ENCODE measurements around the gene KIF5A.
"Not testable (repeated sequence)": the region's sequence is repeated elsewhere in the genome, so short reads cannot be mapped to it uniquely, and the experiment has no call there.

The KIF5A gene

DNA sequence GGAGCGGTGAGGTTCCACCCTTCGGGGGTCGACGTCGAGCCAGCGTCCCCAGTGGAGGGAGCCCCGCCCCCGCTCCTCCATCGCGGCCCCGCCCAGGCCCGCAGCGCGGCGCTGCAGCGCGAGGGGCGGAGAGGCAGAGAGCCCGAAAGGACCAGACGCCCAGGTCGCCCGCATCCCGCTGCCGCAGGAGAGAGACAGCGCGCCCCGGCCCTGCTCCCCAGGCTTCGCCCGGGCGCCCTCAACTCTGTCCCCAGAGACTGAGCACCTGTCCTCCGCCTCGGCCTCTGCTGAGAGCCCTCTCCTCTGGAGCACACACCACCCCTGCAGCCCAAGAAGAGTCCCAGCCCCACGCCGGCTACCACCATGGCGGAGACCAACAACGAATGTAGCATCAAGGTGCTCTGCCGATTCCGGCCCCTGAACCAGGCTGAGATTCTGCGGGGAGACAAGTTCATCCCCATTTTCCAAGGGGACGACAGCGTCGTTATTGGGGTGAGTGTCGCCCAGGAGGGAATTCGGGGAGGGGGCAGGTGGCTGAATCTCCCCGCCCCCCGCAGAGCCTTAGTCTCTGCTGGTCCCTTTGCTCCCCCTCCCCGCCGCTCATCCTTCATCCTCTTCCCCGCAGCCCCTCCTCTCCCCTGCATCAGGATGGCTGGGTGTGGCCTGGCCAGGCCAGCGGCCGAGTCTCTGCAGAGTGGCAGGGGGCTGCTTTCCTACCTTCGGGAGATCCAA, at the start of gene KIF5A:
KIF5A (plus strand) TSS at position 136 of the 732 bp plus-strand sequence; CDS start at position 364, 228 bp downstream.
- peak; percentile 25 for DNase-seq

DNA sequence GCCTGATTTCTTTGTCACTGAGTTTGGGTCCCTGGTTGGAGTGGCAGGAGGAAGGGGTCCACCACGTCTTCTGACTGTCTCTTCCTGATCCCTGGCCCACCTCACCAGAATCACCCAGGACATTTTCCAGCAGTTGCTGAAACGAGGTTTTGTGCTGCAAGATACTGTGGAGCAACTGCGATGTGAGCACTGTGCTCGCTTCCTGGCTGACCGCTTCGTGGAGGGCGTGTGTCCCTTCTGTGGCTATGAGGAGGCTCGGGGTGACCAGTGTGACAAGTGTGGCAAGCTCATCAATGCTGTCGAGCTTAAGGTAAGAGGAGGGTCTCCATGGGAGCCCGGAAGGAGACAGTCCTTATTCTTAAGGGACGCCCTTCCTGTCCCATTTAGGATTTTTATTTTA, 49.6 kb upstream of the KIF5A start:
- no peak for DNase-seq

DNA sequence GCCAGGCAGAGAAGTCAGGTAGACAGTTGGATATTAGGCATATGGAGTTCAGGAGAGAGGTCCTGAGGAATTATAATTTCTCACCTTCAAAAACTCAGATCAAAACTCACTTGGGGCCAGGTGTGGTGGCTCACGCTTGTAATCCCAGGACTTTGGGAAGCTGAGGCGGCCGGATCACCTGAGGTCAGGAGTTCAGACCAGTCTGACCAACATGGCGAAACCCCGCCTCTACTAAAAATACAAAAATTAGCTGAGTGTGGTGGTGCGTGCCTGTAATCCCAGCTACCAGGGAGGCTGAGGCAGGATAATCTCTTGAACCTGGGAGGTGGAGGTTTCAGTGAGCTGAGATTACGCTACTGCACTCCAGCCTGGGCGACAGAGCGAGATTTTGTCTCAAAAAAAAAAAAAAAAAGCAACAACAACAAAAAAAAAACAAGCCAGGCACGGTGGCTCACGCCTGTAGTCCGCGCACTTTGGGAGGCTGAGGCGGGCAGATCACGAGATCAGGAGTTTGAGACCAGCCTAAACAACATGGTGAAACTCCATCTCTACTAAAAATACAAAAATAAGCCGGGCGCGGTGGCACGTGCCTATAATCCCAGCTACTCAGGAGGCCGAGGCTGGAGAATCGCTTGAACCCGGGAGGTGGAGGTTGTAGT, 47.4 kb upstream of the KIF5A start:
- not testable (repeated sequence) for DNase-seq

DNA sequence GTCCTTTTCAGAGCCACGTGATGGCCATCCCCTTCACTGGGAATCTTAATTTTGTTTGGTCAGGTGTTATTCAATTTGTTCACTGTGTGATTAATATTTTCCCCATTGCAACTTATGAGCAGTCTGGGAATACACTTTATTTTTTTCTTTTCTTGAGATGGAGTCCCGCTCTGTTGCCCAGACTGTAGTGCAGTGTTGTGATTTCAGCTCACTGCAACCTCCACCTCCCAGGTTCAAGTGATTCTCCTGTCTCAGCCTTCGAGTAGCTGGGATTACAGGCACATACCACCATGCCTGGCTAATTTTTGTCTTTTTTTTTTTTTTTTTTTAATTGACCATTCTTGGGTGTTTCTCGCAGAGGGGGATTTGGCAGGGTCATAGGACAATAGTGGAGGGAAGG, 43.3 kb upstream of the KIF5A start:
- DNase-seq: not testable (repeated sequence)

DNA sequence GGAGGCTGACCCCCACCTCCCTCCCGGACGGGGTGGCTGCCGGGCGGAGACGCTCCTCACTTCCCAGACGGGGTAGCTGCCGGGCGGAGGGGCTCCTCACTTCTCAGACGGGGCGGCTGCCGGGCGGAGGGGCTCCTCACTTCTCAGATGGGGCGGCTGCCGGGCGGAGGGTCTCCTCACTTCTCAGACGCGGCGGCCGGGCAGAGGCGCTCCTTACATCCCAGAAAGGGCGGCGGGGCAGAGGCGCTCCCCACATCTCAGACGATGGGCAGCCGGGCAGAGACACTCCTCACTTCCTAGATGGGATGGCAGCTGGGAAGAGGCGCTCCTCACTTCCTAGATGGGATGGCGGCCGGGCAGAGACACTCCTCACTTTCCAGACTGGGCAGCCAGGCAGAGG, 42.0 kb upstream of the KIF5A start:
- not testable (repeated sequence) for DNase-seq

DNA sequence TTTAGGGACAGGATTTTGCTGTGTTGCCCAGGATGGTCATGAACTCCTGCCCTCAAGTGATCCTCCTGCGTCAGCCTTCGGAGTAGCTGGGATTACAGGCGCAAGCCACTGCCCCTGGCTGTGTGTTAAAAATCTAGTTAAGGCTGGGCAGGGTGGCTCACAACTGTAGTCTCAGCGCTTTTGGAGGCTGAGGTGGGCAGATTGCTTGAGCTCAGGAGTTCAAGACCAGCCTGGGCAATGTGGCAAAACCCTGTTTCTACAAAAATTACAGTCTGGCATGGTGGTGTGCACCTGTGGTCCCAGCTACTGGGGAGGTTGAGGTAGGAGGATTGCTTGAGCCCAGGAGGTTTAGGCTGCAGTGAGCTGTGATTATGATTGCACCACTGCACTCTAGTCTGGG, 38.7 kb upstream of the KIF5A start:
- no peak for DNase-seq

DNA sequence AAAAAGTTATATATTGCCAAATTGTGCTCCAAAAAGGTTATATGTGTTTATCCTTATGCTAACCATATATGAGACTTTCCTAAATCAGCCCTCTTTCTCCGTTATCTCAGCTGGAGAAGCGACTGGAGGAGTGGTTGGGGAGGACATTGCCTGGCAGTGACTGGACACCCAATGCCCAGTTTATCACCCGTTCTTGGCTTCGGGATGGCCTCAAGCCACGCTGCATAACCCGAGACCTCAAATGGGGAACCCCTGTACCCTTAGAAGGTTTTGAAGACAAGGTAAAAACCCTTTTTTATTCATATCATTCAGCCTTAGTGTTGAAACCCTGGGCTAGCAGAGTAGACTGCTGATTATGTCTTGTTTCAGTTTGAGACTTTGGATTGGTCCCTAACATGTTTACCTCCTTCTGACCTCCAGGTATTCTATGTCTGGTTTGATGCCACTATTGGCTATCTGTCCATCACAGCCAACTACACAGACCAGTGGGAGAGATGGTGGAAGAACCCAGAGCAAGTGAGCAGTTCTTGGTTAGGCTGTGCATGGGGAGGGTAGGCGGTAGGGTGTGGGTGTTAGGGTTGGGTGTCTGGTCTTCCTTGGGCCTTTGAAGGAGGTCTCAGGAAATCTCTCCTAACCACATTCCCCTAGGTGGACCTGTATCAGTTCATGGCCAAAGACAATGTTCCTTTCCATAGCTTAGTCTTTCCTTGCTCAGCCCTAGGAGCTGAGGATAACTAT, 38.1 kb upstream of the KIF5A start:
- no peak for DNase-seq

DNA sequence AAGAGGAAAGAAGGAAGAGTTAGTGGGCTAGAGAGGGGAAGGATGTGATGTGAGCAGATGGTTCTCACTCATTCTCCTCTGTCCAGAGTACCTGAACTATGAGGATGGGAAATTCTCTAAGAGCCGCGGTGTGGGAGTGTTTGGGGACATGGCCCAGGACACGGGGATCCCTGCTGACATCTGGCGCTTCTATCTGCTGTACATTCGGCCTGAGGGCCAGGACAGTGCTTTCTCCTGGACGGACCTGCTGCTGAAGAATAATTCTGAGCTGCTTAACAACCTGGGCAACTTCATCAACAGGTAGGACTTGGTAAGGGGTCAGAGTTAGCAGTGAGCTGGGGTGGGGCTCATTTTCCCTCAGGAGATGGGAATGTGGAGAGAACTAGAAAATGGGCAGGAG, 37.2 kb upstream of the KIF5A start:
- DNase-seq: no peak

DNA sequence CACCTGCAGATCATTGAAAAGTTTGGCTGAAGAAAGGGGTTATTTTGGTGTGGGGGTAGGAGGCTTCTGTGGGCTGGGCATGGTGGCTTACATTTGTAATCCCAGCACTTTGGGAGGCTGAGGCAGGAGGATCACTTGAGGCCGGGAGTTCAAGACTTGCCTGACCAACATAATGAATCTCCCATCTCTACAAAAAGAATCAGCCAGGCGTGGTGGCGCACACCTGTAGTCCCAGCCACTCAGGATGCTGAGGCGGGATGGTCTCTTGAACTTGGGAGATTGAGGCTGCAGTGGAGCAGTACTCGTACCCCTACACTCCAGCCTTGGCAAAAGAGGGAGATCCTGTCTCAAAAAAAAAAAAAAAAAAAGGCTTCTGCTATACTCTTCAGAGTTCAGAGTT, 36.6 kb upstream of the KIF5A start:
- no peak for DNase-seq

DNA sequence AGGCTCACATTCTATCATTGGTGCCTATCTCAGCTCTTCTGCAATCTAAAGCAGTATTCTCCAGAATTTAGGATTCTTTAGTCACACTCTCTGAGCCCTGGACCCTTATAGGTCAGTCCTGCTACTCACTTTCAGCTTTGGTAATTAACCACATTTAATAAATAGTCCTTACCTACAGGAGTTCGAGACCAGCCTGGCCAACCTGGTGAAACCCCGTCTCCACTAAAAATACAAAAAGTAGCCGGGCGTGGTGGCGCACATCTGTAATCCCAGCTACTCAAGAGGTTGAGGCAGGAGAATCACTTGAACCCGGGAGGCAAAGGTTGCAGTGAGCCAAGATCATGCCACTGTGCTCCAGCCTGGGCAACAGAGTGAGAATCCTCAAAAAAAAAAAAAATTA, 36.2 kb upstream of the KIF5A start:
- not testable (repeated sequence) for DNase-seq

DNA sequence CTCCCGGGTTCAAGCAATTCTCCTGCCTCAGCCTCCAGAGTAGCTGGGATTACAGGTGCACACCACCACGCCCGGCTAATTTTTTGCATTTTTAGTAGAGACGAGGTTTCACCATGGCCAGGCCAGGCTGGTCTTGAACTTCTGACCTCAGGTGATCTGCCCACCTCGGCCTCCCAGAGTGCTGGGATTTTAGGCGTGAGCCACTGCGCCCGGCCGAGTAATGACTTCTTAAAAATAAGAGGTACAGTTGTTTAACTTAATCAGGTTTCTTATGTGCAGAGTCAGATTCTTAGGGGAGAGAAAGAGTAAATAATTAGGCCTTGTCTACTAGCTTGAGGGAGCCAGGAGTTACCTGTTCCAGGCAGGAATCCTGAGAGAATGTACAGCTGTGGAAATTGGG, 35.6 kb upstream of the KIF5A start:
- DNase-seq: not testable (repeated sequence)

DNA sequence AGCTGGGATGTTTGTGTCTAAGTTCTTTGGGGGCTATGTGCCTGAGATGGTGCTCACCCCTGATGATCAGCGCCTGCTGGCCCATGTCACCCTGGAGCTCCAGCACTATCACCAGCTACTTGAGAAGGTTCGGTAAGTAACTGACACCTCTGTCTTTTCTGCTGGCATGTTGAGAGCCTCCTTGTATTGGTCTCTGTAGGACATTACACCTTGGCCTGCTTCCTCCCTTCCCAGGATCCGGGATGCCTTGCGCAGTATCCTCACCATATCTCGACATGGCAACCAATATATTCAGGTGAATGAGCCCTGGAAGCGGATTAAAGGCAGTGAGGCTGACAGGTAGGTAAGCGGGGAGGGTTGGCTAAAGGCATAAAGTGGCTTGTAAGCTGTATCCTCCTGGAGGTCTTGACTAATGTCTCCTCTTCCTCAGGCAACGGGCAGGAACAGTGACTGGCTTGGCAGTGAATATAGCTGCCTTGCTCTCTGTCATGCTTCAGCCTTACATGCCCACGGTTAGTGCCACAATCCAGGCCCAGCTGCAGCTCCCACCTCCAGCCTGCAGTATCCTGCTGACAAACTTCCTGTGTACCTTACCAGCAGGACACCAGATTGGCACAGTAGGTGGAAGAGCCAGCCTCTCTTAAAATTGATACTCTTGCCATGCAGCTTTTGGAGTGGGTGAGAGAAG, 35.0 kb upstream of the KIF5A start:
- DNase-seq: no peak

DNA sequence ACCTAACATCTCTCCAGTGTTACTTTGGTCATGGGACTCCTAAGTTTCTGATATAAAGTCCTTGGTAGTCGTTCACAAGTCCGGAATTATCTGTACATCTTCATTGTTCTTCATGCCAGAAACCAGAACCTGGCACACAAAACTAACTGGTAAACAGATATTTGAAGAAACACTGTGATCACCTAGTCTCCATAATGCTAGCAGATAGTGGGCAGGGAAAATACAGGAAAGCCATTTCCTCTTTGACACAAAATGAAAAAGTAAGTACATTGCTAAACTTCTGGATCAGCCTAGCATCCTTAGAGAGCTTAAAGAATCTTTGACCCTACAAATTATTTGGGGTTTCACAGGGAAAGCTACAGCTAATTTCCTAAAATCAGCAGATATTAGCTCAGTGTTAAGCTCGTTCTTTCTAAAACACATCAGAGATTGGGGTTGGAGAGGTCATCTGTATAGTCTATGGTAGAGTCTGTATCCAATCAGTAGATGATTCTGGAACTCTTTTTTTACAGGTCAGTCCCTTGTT, 34.4 kb upstream of the KIF5A start:
- no peak for DNase-seq

DNA sequence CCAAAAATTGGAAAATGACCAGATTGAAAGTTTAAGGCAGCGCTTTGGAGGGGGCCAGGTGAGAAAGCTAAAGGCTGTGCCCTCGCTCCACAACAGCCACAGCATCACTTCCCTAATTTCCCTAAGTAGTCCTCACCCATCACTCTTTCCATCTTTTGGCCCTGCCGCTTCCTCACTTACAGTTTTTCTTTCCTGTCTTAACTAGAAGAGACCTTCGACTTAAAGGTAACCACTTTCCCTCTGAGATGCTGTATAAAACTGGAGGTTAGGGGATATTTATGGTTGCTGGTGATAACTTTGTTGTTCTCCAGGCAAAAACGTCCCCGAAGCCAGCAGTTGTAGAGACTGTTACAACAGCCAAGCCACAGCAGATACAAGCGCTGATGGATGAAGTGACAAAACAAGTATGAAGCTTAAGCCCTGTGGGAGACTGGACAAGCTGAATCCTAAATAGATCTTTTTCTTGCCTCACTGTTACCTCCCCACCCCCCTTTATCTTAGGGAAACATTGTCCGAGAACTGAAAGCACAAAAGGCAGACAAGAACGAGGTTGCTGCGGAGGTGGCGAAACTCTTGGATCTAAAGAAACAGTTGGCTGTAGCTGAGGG, 33.8 kb upstream of the KIF5A start:
- no peak for DNase-seq

DNA sequence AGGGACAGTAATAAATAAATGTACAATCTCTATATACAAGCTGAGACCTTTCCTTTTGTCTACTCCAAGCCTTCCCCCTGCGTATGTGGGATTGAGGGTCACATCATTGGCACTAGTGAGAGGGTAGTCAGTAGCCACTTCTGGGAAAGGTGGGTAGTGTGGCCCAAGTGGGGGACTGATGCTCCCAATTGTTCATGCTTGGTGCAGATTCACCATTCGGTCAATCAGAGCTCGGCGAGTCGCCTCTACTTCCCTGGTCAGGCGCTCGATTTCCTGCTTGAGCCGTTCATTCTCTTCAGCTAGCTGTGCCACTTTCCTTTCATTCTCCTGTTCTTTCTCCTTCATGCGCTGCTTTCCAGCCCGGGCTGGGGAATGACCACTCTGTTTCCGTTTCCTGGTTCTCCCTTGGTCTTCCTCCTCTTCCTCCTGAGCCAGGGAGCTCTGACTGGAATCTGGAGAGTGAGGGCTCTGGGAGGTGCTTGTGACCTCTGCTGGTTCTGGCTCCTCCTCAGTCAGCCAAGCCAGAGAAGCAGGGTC, 33.2 kb upstream of the KIF5A start:
- no peak for DNase-seq

DNA sequence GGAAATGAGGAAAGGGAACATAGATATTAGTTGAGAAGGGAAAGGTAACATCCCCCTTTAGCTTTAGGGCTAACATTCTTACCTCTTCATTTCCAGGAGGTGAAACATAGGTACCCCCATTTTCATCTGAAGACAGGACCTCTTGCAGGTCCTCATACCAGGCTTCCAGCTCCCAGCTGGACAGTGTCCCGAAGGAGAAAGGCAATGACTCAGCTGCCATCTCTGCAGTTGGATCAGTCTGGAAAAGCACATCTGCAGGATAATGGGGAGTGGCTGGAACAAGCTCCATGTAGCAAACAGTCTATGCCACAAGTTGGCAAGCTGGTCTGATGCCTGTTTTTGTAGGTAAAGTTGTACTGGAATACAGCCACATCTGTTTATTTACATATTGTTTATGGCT, 32.7 kb upstream of the KIF5A start:
- DNase-seq: no peak

DNA sequence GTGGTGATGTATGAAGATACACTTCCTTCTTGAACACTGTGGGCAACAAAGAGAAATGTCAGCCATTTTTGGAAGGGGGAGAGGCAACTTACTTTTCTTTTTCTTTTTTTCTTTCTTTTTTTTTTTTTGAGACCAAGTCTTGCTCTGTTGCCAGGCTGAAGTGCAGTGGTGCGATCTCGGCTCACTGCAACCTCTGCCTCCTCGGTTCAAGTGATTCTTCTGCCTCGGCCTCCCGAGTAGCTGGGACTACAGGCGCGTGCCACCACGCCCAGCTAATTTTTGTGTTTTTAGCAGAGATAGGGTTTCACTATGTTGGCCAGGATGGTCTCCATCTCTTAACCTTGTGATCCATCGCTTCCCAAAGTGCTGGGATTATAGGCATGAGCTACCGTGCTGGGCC, 32.1 kb upstream of the KIF5A start:
- DNase-seq: not testable (repeated sequence)

DNA sequence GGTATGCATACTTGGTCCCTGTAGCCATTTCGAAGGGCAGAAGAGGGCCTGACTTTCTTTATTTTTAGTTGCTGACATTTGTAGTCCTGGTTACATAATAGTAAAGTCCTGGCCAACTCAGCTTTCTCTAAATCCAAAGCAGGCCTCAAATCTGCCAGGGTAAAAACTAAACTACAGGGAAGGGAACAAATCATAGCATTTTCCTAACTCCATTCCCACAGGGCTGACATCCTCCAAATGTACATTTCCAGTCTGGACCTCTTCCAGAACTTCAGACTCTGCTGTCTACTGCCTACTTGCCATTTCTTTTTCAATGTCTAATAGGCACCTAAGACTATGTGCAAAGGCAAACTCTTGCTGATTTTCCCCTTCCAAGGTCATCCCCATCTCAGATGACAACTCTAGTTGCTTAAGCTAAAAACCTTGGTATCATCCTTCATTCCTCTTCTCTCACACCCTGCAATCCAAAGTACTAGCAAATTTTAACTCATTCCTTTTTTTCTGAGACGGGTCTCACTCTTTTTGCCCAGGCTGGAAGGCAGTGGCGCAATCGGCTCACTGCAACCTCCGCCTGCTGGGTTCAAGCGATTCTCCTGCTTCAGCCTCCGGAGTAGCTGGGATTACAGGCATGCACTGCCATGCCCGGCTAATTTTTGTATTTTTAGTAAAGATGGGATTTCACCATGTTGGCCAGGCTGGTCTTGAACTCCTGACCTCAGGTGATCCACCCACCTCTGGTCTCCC, 31.5 kb upstream of the KIF5A start:
- no peak for DNase-seq

DNA sequence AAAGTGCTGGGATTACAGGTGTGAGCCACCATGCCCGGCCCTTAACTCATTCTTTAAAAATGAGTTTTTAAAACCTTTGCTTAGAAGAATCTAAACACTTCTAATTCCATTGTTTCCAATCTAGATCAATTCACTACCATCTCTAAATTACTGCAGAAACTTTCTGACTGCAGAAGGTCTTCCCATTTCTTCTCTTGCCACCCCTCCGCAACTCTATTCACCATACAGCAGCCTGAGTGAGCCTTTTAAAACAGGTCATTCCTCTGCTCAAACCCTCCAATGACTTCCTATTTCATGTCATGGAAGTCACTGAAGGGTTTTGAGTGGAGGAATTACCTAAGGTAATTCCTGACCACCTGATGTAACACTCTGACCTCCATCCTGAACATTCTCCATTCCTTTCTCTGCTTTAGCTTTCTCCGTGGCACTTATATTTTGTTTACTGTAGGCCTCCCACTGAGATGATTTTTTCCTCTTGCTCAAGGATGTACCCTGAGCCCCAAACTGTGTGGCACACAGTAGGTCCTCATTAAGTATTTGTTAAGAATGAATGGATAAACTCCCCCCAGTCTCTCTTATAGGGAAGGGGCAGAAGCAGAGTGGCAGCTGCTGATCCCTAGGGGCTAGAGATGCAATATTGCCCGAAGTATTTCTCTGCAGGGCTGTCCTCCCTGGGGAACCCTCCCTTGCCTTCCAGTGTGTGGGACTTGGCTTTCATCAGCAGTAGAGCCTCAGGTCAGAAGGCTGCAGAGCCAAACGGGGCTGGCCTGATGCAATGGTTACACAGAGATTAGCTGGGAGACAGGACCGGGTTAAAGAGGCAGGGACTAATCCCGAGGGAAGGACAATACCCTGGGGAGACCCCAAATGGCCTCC, 30.7 kb upstream of the KIF5A start:
- DNase-seq: no peak

DNA sequence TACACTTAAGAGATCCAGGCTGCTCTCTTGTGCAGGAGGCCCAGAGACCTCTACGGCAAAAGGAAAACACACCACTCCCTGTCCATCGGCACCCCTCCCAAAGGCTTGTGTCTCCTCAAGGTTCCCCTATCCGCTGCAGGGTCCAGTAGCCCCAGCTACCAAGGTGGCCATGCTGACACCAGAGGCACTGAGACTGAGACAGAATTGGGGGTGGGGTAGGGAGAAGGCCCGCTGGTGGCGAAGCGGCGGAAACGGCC, 30.1 kb upstream of the KIF5A start:
- no peak for DNase-seq
